Tibial nerve (tissue), 4 donors: ENCODE data around the gene NR1D1. TPM values are rescaled to one million over a fixed set of nuclear protein-coding genes. Genes with fewer than 3 reads are reported as not detected.

Source experiments
- DNase-seq, 2 donors: peaks; one replicate each; pipeline ENCODE4 v3.0.0-alpha.2; 2019; ENCODE audit warnings: low spot score in 2 of 2
- H3K27ac ChIP-seq, 4 donors: fragments of 200-600 bp; sonication (generic) in 3 of 4; one replicate each; pipeline ENCODE4 v1.5.1; 2017 to 2019; ENCODE audit warnings: mild to moderate bottlenecking in 1 of 4
- H3K27me3 ChIP-seq, 2 donors: fragments of 200-600 bp; sonication (generic) in 1 of 2; one replicate each; pipeline versions ENCODE4 v1.5.1 to v1.6.0; 2017 to 2019
- H3K36me3 ChIP-seq, 3 donors: fragments of 200-600 bp; sonication (generic); one replicate each; pipeline ENCODE4 v1.5.1; 2018 to 2019
- H3K4me1 ChIP-seq, 4 donors: fragments of 200-600 bp; sonication (generic) in 3 of 4; one replicate each; pipeline ENCODE4 v1.5.1; 2017 to 2019
- H3K4me3 ChIP-seq, 4 donors: fragments of 200-600 bp; sonication (generic) in 3 of 4; one replicate each; pipeline ENCODE4 v1.5.1; 2017 to 2019; ENCODE audit warnings: mild to moderate bottlenecking in 1 of 4, moderate library complexity in 1 of 4
- H3K9me3 ChIP-seq, 4 donors: fragments of 200-600 bp; sonication (generic) in 3 of 4; one replicate each; pipeline ENCODE4 v1.5.1; 2017 to 2019
- CTCF ChIP-seq, 5 experiments: fragments of 200-600 bp in 3 of 5; fragments of 450-650 bp in 2 of 5; sonication (generic) in 3 of 5; IDR thresholded peaks; one replicate each; pipeline ENCODE4 v1.5.1; 2016 to 2019; ENCODE audit warnings: antibody characterized with exemption in 5 of 5, mild to moderate bottlenecking in 3 of 5, moderate library complexity in 2 of 5
- EP300 ChIP-seq, 2 donors: sonication (generic); formaldehyde crosslinking; IDR thresholded peaks; one replicate each; pipeline ENCODE4 v1.6.1; 2017; ENCODE audit warnings: antibody characterized with exemption in 2 of 2, mild to moderate bottlenecking in 1 of 2
- POLR2A ChIP-seq, 2 donors: fragments of 450-650 bp; IDR thresholded peaks; one replicate each; pipeline ENCODE4 v1.6.1; 2017; ENCODE audit warnings: antibody characterized with exemption in 2 of 2, mild to moderate bottlenecking in 2 of 2, moderate library complexity in 2 of 2
- WGBS, 2 donors: methylation state at CpG; one replicate each; pipeline ENCODE4 v1.1.5; 2018; 5-methylcytosine and 5-hydroxymethylcytosine counted together
- total RNA-seq, 4 donors: library from RNA; depleted of rRNA; stranded (reverse); fragments of >200 nt; gene quantifications; one replicate each; pipeline ENCODE4 v1.1.0, GENCODE V29; 2016

Gene NR1D1
- total RNA-seq, 4 donors from 2014 or later: 16.8 to 48.2 (median 21.0) TPM

DNA sequence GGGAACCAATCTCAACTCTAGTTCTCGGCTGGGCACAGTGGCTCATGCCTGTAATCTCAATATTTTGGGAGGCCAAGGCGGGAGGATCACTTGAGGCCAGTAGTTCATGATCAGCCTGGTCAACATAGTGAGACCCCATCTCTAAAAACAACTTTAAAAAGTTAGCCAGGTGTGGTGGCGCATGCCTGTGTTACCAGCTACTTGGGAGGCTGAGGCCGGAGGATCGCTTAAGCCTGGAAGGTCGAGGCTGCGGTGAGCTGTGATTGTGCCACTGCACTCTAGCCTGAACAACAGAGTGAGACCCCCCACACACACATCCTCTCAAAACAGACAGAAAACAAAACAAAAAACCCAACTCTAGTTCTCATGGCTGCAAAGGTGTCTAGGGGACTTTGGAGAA is 32.7 kb downstream of the NR1D1 start:
- no peak for DNase-seq
- H3K4me1 ChIP-seq: peaks cover 7 to 89% (median 84%) of the 10 kb centered on the region in 4 donors
- 87 to 90% methylated on average over 7 of the region's 7 CpGs for WGBS, 2 donors
- H3K27me3 ChIP-seq: no peaks in the 10 kb centered on the region
- H3K27ac ChIP-seq: peak overlapping the region; percentile 94 to 98 (median 96)
- H3K4me3 ChIP-seq: peak overlapping the region in 1 of 4 donors; percentile 15
- H3K36me3 ChIP-seq: peaks cover 0 to 3% (median 0%) of the 10 kb centered on the region in 3 donors
- no peaks in the 10 kb centered on the region for H3K9me3 ChIP-seq
- no peak for TF ChIP-seq EP300 (IDR thresholded peaks at IDR 0.05)
- no peak for TF ChIP-seq POLR2A (IDR thresholded peaks at IDR 0.05)
- TF ChIP-seq CTCF (IDR thresholded peaks at IDR 0.05): no peak

DNA sequence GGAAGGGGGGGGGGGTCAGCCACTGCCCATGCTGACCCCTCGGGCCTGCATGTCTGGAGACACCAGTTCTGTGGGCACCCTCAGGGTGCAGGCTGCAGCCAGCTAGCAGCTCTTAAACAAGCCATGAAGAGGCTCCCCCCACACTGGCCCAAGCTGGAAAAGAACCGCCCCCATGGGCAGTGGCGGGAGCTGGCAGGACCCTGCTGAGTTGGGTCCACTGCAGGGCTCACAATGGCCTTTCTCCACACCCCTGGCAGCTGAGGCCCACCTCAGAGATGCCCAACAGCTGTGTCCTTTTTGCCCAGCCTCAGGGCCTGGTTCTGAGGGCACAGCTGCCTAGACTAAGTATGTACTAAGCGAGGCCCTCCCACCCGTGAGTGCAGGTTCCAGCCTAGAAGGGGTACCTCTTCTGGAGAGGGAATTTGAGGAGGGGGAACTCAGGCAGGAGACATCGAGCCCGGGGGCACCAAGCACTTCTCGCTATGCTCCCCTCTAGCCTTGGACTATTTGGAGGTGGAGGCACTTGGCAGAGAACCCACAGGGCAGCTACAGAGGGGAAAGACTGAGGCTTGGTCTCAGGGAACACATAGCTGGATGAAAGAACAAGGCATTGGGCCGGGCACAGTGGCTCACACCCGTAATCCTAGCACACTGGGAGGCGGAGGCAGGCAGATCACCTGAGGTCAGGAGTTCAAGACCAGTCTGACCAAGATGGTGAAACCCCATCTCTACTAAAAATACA is 34.4 kb downstream of the NR1D1 start:
- peak in 1 of 2 donors; percentile 11 for DNase-seq
- TF ChIP-seq CTCF (IDR thresholded peaks at IDR 0.05): no peak
- TF ChIP-seq POLR2A (IDR thresholded peaks at IDR 0.05): no peak
- no peak for TF ChIP-seq EP300 (IDR thresholded peaks at IDR 0.05)

DNA sequence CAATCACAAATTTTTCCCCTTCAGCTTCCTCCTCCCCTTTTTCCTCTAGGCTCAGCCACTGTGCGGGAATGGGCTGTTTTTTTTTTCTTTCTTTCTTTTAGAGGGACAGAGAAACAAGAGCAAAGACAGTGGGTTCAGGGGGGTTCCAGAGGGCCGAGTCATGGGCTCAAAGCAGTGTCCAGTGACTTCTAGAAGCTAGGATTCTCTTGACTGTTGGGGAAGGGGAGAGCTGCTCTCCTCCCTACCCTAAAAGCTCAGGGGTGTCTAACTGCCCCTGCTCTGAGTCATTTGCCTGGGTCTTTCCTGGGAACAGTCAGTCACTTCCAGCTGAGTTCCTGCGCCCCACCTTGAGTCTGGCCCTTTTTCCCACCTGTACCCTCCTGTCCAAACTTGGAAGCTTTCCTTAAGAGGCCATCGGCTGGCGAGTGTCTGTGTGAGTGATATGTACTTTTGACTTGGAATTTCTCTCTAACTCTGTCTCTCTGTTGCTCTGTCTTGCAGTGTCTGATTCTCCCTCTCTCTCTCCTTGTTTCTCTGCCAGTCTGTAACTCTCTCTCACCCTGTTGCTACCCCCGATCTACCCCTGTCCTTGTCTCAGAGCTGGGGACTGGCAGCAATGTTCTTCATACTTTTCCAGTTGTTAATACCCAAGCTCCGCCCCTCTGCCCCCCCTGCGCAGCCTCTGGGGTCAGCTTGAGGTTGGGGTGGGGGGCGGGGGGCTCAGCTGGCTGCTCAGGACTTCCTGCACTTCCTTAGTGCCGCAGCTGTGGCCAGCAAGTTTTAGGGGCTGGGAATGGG is 35.2 kb downstream of the NR1D1 start:
- Histone ChIP-seq H3K27me3 (no peaks in the 10 kb centered on the region), H3K36me3 (peaks cover 0 to 3% (median 0%) of the 10 kb centered on the region in 3 donors), H3K4me1 (peaks cover 0 to 73% (median 59%) of the 10 kb centered on the region in 4 donors), H3K4me3 (peak overlapping the region; percentile 82 to 100 (median 92)), H3K9me3 (no peaks in the 10 kb centered on the region), H3K27ac (peak overlapping the region; percentile 94 to 98 (median 96))
- 6 to 13% methylated on average over 10 of the region's 10 CpGs for WGBS, 2 donors
- no peak for TF ChIP-seq CTCF (IDR thresholded peaks at IDR 0.05)
- no peak for TF ChIP-seq EP300 (IDR thresholded peaks at IDR 0.05)
- TF ChIP-seq POLR2A (IDR thresholded peaks at IDR 0.05): no peak
- no peak for DNase-seq

More for the DNA sequence above, 34.4 kb downstream of the NR1D1 start:
- peaks cover 0 to 3% (median 0%) of the 10 kb centered on the region in 3 donors for H3K36me3 ChIP-seq
- peaks cover 0 to 81% (median 67%) of the 10 kb centered on the region in 4 donors for H3K4me1 ChIP-seq
- no peaks in the 10 kb centered on the region for H3K27me3 ChIP-seq
- 23 to 44% methylated on average over 7 to 11 of the region's 11 CpGs for WGBS, 2 donors
- peak overlapping the region in 3 of 4 donors; percentile 82 to 100 (median 98) for H3K4me3 ChIP-seq
- H3K27ac ChIP-seq: peak overlapping the region; percentile 94 to 98 (median 96)
- no peaks in the 10 kb centered on the region for H3K9me3 ChIP-seq

GRCh38 chr17:40063901-40064531 is 36.4 kb downstream of the NR1D1 start:
- H3K27me3 ChIP-seq: no peaks in the 10 kb centered on the region
- TF ChIP-seq POLR2A (IDR thresholded peaks at IDR 0.05): no peak
- peak in 1 of 2 donors; percentile 55 for TF ChIP-seq EP300 (IDR thresholded peaks at IDR 0.05)
- no peaks in the 10 kb centered on the region for H3K9me3 ChIP-seq
- H3K4me3 ChIP-seq: peak overlapping the region; percentile 82 to 100 (median 92)
- WGBS, 2 donors: 7 to 12% methylated on average over 9 to 10 of the region's 10 CpGs
- DNase-seq: no peak
- peaks cover 0 to 67% (median 48%) of the 10 kb centered on the region in 4 donors for H3K4me1 ChIP-seq
- peaks cover 0 to 3% (median 0%) of the 10 kb centered on the region in 3 donors for H3K36me3 ChIP-seq
- H3K27ac ChIP-seq: peak overlapping the region; percentile 94 to 98 (median 96)

DNA sequence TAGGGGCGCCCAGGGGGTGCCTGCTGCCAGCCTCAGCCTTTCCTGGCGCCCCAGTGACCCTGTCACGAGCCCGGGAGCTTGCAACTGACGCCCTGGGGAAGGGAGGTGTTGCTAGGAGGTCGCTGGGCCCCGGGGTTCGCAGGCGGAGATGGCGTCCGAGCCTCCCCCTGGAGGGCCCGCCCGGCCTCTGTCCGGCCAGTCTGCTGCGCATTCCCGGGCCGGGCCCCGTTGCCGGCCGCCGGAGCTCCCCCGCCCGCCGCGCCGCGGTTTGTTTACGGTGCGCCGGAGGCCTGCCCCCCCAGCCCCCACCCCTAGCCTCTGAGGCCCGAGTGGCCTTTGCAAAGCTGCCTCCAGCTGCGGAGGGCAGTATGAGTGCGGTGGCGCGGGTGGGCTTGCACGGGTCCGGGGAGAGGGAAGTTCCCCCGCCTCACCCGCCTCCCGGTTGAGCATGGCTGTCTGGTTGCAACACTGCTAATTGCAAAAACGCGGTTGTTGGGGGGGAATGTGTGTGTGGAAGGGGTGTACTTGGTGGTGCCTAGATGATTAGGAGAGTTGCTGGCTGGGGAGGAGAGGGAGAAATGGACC is 37.1 kb downstream of the NR1D1 start:
- Histone ChIP-seq H3K27ac (peak overlapping the region; percentile 94 to 98 (median 96)), H3K4me1 (peaks cover 0 to 69% (median 43%) of the 10 kb centered on the region in 4 donors), H3K9me3 (no peaks in the 10 kb centered on the region), H3K27me3 (no peaks in the 10 kb centered on the region), H3K36me3 (peaks cover 0 to 3% (median 0%) of the 10 kb centered on the region in 3 donors), H3K4me3 (peak overlapping the region; percentile 82 to 100 (median 92))
- peak in 1 of 2 donors; percentile 59 for DNase-seq
- no peak for TF ChIP-seq EP300 (IDR thresholded peaks at IDR 0.05)
- no peak for TF ChIP-seq CTCF (IDR thresholded peaks at IDR 0.05)
- TF ChIP-seq POLR2A (IDR thresholded peaks at IDR 0.05): peak in 1 of 2 donors; percentile 29
- WGBS, 2 donors: 0 to 1% methylated on average over 7 to 25 of the region's 42 CpGs
